Measurements from ENCODE around the gene SHF. TPM values are rescaled to one million over a fixed set of nuclear protein-coding genes. Genes with fewer than 3 reads are reported as not detected.

The SHF gene
- total and polyA plus RNA-seq, 2 of the 8 experiments (the other 6 are each of a cell fraction or from before 2014, with no cell fraction given): 13.1 to 26.7 TPM

DNA sequence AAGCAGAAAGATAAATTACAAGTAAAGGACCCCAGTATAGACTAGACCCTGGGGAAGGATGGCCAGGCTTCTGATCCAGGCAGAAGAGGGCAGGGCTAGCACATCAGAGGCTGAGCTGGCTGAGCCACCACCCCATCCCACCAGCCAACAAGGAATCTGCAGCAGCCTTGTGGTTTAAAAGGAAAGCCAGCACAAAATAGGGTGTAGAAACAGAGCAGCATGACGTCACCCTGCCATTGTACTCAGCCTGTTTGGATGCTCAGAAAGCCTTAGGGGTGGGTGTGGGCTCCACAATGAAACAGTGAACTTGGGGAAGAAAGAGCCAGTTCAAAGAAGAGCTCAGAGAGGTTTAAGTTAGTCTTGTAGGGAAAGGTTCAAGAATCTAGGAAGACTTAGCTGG, 29.8 kb downstream of the SHF start:
- CTCF ChIA-PET (ENCODE audit: partially characterized antibody): interaction anchor here (0.6 to 41.8 kb wide), 11 partner anchors 11 to 298 kb away, joined by 3 to 1117 read pairs (median 3); partner anchors contain the start of genes SHF and SLC28A2
- no peak overlapping the region for H3K14ac ChIP-seq (ENCODE audit: insufficient read length)

More for the DNA sequence above, 29.8 kb downstream of the SHF start:
- no peak overlapping the region for H2BK15ac ChIP-seq (ENCODE audit: low read length)
- POLR2A ChIA-PET (ENCODE audit: partially characterized antibody): interaction anchor here (0.9 to 1.0 kb wide), 3 partner anchors 9 to 10 kb away, joined by 3 to 4 read pairs (median 3); no protein-coding TSS in a partner anchor
- TF ChIP-seq SP1 (IDR thresholded peaks at IDR 0.05; ENCODE audit: low read depth, low read length) (no peak), POU5F1 (IDR thresholded peaks at IDR 0.05; ENCODE audit: low read depth, low read length) (no peak), PHF8 (conservative IDR thresholded peaks at IDR 0.05; ENCODE audit: low read depth, low read length) (no peak), MAFK (IDR thresholded peaks at IDR 0.05; ENCODE audit: low read depth, low read length) (no peak), CHD1 (IDR thresholded peaks at IDR 0.05; ENCODE audit: low read depth, low read length) (no peak), JUND (IDR thresholded peaks at IDR 0.05; ENCODE audit: low read length) (peak; percentile 78; the same call in 1 of the 2 replicates), CREB1 (IDR thresholded peaks at IDR 0.05) (0 out of 2 replicates have a peak, but pooled peaks have one; percentile 34)
- H2BK12ac ChIP-seq (ENCODE audit: low read depth, low read length): no peak overlapping the region
- no peak for DNase-seq (ENCODE audit: low read depth in 1 of 2, low spot score in 2 of 2)
- H2AFZ ChIP-seq (ENCODE audit: low read length): no peak overlapping the region
- no peak overlapping the region for H3K56ac ChIP-seq (replicated peaks; ENCODE audit: insufficient read length, low read depth, low read length)
- no peaks in the 10 kb centered on the region for H3K36me3 ChIP-seq (ENCODE audit: control insufficient read depth in 2 of 4, insufficient read depth in 4 of 4, low read length in 3 of 4)
- H2AK5ac ChIP-seq (ENCODE audit: low read depth, low read length): no peak overlapping the region
- peak overlapping the region; percentile 4 to 25; a peak in 1 of 4 replicates for H3K4me2 ChIP-seq (ENCODE audit: insufficient read depth in 1 of 2, low read depth in 2 of 2, low read length in 2 of 2)
- H2BK5ac ChIP-seq (ENCODE audit: low read depth, low read length): no peak overlapping the region
- no peak overlapping the region for H2BK20ac ChIP-seq (ENCODE audit: low read length)
- H3K9me3 ChIP-seq (ENCODE audit: insufficient read depth in 2 of 2, low read depth in 1 of 2, low read length in 1 of 2): no peaks in the 10 kb centered on the region
- H3K27me3 ChIP-seq (replicated peaks in 1 of 4; ENCODE audit: control insufficient read depth in 3 of 4, extremely low read depth in 1 of 4, insufficient read depth in 3 of 4, low read length in 3 of 4): peaks cover 0 to 2% (median 0%) of the 10 kb centered on the region in 4 experiments; a peak in 3 of 7 replicates
- H2BK120ac ChIP-seq (replicated peaks; ENCODE audit: low read depth, low read length): no peak overlapping the region
- no peaks in the 10 kb centered on the region for H3K23me2 ChIP-seq (ENCODE audit: low read depth, low read length)
- no peak overlapping the region for H4K91ac ChIP-seq (replicated peaks; ENCODE audit: insufficient read length, low read length)
- H3K79me2 ChIP-seq (ENCODE audit: control insufficient read depth in 1 of 2, insufficient read depth in 2 of 2, low read length in 2 of 2): no peaks in the 10 kb centered on the region
- no peak overlapping the region for H3K18ac ChIP-seq (ENCODE audit: extremely low read depth, low read length)
- H4K20me1 ChIP-seq (replicated peaks in 1 of 2; ENCODE audit: control insufficient read depth in 1 of 2, insufficient read depth in 2 of 2, low read length in 2 of 2): no peaks in the 10 kb centered on the region
- H3K23ac ChIP-seq (ENCODE audit: insufficient read length): no peak overlapping the region
- H3K4me1 ChIP-seq (replicated peaks in 1 of 4; ENCODE audit: control insufficient read depth in 3 of 4, insufficient read depth in 4 of 4, low read length in 3 of 4): peaks cover 0 to 2% (median 0%) of the 10 kb centered on the region in 4 experiments; a peak in 3 of 7 replicates
- H3K4ac ChIP-seq (replicated peaks; ENCODE audit: insufficient read length, low read depth, low read length): no peak overlapping the region
- H4K5ac ChIP-seq (ENCODE audit: insufficient read length, low read depth, low read length): no peak overlapping the region
- WGBS, 2 experiments (ENCODE audit: extremely low coverage in 1 of 2, insufficient coverage in 1 of 2, insufficient read length in 1 of 2, insufficient replicate concordance in 2 of 2, low coverage in 1 of 2, low lambda C conversion rate in 2 of 2, missing lambda C conversion rate in 1 of 2): 33% methylated on average over 1 of the region's 1 CpG; no CpG with 5 or more reads in 1 of the 2 experiments
- H3K27ac ChIP-seq (ENCODE audit: low read depth, low read length): no peak overlapping the region
- H3K4me3 ChIP-seq (ENCODE audit: extremely low read depth in 1 of 4, insufficient read depth in 2 of 4, low read depth in 3 of 4, low read length in 4 of 4): no peak overlapping the region
- H3K9ac ChIP-seq (replicated peaks in 1 of 4; ENCODE audit: extremely low read depth in 1 of 4, low read depth in 3 of 4, low read length in 3 of 4): no peak overlapping the region
- no peak overlapping the region for H4K8ac ChIP-seq (ENCODE audit: extremely low read depth, insufficient read depth, low read length)
- no peak for FAIRE-seq
- H3K79me1 ChIP-seq (ENCODE audit: low read depth, low read length): no peaks in the 10 kb centered on the region
